Fibroblast of skin of scalp (primary cell): ENCODE data around the gene ATP9B.
"Not testable (repeated sequence)": the region's sequence is repeated elsewhere in the genome, so short reads cannot be mapped to it uniquely, and the experiment has no call there.

ENCODE experiments used
- DNase-seq: peaks from one replicate; pipeline ENCODE4 v3.0.0-alpha.2; 2013

The ATP9B gene

DNA sequence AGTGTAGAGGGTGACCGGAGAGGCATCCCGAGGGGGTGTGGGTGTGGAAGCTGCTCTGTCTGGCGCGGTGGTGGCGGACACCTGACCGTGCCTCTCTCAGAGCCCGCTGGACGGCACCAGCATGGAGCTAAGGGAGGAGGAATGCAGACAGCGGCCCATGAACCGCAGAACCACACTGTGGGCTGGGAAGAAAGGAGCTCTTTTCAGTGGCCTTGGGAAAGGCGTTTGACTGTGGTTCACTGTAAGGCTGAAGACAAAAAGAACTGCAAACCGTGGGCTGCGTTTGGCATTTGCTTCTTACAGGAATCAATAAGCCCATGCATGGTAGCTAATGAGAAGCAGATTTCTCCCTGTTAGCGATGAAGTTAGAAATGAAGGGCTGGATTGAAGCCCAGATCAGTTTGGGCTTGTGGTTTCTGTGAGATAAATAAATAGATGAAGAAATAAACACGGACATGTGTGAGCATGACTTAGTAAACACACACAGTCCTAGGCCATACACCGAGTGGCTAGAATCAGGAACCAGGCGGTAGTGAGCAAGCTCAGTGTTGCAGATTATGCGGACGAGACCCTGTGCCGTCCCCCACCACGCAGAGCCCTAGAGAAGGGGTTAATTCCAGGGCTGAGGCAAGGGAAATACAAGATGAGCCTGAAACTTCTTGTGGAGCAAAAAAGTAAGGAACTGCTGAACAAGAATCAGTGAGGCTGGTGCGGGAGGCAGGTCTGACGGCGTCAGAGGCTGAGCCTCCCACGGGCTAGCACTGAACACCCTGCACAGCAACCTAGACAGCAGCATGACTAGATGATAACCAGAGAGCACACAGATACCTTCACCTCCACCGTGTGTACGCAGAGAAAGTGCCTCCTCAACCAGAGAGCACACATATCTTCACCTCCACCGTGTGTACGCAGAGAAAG, 297.2 kb downstream of the ATP9B start:
- DNase-seq: peak; percentile 73

DNA sequence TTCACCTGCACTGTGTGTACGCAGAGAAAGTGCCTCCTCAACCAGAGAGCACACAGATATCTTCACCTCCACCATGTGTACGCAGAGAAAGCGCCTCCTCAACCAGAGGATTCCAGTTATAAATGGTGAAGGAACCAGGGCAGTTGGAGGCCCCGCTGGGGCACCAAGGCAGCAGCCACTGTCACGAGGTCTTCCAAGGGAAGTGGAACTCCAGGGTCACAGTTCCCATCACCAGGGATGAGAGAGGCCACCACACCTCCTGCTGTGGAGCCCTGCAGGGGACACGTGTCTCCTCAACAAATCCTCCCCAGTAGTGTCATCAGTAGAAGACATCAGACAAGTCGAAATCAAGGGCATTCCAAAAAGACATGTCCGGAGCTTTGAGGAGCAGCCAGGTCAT, 298.3 kb downstream of the ATP9B start:
- DNase-seq: no peak

DNA sequence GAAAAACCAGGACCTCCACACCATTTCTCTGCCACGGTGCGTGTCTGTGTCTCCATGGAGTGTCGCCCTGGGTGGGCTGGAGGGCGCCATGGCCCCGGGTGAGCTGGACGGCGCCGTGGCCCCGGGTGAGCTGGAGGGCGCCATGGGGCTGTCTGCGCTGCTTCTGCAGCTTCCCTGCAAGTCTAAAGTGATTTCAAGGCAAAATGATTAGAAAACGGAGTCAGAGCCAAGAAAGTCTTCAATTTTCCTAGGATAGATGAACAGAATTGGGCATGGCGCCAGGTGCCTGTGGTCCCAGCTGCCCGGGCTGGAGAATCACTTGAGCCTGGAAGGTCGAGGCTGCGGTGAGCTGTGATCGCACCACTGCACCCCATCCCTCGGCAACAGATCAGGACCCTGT, 298.8 kb downstream of the ATP9B start:
- no peak for DNase-seq

DNA sequence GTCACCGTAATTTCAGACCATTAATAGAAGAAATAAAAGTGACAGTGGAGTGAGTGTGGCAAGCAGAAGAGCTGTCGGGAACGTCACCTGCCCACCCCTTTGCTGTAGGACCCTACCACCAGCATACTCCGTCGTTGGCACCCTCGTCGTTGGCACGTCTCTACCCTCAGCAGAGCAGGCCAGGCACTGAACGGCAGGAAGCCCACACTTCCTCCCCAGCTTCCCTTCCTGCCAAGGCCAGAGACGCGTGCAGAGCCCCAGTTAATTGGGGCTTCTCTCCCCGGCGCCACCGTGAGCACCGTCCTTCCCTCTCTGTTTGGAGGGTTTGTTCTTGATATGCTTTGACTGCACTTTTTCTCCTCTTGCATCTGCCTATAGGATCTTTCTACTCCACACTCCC, 299.5 kb downstream of the ATP9B start:
- DNase-seq: no peak

DNA sequence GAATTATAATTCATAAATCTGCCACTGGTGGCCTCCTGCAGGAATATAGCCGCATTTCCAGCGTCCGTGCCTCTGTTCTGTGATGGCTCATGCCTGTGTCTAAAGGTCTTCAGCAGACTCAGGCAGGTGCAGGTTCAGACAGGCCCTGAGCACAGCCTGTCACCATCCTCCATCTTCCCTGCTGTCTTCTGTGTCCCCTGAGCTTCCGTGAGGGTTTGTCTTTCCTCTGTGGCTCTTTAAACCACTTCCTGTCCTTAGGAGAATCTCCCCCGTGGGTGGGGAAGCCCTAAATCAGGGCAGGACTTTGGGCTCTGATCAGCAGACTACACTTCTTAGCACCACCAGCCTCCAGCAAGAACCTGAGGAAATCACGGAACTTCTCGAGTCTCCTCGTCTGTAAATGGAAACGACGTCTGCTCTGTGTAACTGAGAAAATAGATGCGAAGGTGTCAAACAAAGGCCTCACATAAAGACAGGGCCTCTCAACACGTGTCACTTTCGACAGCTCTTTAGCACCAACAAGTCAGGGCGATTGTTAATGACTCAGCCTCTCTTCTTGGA, 302.4 kb downstream of the ATP9B start:
- no peak for DNase-seq

DNA sequence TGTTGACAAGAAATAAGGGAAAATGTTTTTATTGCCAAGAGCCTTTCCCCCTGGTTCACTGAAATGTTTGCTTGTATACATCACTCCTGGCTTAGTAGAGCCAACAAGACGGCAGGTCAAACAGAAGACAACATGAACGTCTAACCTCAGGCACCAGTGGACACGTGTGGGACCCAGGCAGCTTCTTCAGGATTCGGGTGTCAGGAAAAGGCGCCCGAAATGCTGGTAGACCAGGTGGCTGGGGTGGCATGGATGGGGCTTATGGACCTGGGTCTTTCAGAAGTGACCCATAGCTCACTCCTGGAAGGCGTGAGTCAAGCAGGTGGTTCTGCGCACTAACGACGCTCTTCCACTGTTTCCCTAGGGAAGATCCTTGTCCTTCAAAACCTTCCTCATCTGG, 303.3 kb downstream of the ATP9B start:
- DNase-seq: no peak

DNA sequence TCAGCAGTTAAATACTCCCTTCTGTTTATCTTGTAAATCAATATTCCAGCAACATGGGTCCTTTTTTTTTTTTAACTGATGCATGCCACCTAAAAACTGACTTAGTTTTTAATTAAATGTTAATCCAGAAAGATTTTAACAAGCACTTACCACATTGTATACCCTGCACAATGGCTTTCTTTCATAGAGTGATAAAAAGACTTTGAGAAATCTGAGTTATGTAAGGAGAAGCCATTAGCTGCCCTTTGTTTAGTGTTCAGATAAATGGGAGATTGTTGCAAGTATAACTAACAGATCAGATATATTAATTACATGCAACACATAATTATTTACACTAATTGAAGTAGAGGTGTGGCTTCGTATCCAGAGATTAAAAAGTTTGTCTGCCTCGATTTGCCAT, 303.8 kb downstream of the ATP9B start:
- no peak for DNase-seq

DNA sequence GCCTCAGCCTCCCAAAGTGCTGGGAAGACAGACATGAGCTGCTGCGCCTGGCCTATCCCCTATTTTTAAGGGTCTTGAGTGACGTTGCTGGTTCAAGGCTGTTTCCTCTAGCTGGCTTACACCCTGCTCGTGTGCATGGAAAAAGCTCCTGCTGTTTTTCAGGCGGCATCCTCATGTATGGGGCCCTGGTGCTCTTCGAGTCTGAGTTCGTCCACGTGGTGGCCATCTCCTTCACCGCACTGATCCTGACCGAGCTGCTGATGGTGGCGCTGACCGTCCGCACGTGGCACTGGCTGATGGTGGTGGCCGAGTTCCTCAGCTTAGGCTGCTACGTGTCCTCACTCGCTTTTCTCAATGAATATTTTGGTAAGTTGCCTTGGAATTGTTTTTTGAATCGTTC, 304.5 kb downstream of the ATP9B start:
- no peak for DNase-seq

DNA sequence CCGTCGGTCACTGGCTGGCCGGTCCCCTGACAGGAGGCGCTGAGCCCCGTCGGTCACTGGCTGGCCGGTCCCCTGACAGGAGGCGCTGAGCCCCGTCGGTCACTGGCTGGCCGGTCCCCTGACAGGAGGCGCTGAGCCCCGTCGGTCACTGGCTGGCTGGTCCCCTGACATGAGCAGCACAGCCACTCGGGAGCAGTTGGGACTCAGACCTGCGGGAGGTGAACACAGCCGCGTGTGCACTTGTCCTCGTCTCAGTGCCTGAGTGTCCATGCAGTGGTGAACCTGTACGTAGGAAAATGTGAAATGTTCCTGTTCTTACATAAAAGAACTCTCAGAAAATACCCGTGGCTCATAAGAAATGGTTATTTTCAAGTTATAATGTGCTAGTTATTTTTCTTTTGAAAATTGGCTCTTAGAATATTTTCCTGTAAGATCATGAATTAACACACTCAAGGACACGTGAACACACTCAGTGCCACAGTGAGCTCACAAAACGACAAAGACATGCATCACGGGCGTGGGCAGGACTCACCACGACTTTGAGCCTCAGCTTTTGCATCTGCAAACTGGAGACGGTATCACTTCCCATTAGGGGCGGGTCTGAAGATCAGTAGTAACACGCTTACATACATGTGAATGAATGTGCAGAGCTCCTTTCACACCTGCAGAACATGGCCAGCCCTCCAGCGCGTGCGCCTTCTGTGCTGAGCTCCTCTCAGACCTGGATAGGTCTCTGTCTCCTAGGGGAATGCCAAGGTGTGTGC, 305.4 kb downstream of the ATP9B start:
- DNase-seq: no peak

DNA sequence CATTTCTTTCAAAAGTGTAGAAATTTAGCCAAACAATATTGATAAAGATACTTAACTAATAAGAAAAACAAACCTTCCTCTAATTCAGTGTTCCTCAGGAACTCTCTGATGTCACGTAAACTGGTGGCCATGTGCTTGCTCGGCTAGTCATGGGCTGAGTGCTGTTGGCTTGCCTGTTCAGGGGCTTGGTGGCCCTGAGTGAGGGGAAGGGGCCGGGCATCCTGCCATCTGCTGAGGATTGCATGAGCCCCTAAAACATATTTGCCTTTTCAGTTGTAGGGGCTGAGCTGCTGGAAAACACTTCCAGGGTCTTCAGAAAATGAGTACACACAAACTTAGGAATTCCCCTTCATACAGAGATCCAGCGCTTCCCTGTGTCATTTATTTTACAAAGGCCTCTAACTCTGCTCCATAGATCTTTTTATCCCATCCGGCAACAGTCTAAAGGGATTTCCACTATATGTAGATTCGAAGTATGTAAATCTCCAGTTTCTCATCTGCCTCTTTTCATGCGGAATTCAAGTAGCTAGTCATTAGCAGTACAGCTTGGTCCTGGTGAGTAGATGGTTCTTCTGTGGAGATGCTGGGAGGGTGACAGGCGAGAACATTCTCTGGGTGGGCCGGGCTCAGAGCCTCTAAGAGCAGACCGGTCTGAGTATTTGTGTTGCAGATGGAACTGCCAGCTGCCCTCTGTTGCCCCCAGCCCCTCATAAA, 306.4 kb downstream of the ATP9B start:
- no peak for DNase-seq

DNA sequence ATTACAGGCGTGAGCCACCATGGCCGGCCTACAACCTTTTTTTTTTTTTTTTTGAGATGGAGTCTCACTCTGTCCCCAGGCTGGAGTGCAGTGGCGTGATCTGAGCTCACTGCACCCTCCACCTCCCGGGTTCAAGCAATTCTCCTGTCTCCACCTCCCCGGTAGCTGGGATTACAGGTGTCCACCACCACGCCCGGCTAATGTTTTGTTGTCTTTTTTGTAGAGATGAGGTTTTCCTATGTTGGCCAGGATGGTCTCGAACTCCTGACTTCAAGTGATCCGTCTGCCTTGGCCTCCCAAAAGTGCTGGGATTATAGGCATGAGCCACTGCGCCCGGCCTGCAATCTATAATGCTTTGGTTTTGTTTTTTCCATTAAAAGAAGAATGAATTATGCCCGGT, 307.5 kb downstream of the ATP9B start:
- not testable (repeated sequence) for DNase-seq

DNA sequence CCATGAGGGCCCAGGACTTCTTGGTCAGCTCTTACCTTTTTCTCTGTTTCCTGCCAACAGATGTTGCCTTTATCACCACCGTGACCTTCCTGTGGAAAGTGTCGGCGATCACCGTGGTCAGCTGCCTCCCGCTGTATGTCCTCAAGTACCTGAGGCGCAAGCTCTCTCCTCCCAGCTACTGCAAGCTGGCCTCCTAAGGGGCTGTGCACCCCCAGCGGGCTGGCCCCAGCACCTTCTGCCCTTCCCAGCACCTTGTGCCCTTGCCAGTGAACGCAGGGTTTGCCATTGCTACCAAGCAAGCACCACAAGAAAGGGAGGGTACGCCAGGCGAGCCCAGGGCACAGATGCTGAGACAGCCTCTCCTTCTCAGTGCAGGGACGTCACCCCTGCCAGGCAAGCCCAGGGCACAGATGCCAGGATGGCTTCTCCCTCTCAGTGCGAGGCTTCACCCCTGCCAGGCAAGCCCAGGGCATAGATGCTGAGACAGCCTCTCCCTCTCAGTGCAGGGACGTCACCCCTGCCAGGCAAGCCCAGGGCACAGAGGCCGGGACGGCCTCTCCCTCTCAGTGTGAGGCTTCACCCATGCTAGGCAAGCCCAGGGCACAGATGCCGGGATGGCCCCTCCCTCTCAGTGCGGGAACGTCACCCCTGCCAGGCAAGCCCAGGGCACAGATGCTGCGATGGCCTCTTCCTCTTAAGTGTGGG, 308.1 kb downstream of the ATP9B start:
- DNase-seq: no peak

DNA sequence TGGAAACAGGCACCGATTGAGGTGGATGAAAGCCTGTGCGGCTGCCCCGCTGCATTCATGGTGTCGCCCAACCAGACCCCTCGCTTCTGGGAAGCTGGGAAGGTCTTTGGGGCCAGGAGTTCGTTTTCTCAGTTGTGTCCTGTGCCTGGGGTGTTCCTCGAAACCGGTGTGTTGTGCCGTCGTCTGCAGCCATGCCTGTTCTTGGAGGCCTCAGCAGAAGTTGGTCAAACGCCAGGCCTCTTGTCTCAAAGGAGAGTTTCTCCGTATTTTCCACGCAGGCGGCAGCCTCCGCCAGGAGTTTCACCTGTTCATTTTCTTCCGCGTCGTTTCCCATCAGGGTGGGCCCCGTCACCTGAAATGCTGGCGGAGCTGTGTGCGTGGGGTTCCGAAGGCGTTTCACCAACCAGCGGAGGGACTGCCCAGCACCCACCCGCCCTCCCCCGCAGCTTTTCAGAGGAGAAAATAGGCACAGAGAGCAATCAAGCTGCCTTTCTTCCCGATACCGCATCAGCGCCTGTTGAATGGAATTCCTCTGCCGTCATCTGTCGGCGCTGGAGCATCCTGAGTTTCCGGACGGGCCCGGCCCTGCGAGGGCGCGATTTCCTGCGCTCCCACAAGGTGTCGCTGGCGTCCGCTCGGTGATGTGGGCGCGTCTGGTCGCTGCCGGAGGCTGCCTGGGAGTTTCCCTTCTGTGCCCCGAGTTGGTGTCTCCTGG, 309.5 kb downstream of the ATP9B start:
- peak; percentile 70 for DNase-seq

DNA sequence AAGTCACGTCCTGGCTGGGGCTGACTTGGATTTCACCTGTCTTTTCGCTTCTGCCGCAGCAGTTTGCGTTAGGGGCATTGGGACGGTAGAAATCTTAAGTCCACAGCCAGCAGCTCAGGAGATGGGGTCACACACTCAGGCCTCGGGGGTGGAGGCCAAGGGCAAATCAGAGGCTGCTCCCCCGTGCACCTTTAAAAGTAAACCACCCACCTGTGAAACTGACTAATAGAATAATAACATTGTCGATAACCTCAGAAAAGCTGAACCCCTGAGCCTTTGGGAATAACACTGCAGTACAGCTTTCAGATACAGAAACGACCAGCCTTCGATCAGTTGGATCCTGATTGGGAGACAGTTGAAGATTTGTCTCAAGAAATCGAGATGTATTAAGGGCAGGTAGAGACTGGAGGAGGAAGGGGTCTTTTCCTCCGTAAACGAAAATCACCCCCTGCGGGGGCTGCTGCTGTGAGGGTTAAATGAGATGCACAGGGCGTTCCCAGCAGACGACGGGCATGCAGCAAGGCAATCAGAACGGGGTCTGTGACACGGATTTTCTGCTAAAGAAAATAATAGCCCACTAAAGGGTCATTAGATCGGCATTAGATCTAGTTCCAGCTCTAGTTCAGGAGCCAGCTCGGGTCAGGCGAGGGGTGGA, 310.2 kb downstream of the ATP9B start:
- DNase-seq: no peak

DNA sequence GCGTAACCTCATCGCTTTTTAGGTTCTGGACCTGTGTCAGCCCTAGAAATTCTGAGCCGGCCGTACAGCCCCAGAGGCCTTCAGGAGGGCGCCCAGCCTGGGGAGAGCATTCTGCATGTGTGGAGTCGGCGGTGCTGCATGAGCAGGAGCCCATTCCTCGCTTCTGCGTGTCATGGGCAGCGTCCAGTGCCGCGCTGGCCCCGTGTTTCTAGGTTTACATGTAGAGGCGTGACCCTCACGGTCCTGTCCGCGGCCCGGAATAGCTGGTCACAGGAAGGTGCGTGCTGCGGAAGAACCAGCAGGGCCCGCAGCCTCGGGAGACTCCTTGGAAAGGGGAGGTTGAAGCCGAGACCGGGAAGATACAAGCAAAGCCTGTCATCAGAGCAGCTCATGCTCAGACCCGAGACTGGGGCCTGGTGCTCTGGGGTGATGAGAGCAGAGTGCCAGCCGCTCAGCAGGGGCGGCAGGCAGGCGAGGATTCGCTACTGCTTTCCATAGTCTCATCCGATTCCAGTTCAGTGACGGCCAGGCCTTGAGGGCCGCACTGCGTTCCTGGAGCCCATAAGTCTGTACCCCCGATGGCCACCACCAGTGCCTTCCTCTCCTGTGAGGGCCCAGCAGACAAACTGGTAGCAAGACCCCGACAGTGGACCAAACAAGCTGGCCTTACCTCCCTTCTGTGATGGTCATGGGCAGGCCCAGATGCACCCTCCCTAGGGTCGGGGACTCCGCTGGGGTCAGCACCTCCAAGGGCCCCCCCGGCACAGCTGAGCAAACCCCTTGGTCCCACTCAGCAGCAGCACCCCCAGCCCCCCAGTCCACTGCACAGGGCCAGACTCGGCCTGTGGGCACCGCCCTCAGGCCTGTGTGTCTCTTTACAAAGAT, 311.0 kb downstream of the ATP9B start:
- no peak for DNase-seq

DNA sequence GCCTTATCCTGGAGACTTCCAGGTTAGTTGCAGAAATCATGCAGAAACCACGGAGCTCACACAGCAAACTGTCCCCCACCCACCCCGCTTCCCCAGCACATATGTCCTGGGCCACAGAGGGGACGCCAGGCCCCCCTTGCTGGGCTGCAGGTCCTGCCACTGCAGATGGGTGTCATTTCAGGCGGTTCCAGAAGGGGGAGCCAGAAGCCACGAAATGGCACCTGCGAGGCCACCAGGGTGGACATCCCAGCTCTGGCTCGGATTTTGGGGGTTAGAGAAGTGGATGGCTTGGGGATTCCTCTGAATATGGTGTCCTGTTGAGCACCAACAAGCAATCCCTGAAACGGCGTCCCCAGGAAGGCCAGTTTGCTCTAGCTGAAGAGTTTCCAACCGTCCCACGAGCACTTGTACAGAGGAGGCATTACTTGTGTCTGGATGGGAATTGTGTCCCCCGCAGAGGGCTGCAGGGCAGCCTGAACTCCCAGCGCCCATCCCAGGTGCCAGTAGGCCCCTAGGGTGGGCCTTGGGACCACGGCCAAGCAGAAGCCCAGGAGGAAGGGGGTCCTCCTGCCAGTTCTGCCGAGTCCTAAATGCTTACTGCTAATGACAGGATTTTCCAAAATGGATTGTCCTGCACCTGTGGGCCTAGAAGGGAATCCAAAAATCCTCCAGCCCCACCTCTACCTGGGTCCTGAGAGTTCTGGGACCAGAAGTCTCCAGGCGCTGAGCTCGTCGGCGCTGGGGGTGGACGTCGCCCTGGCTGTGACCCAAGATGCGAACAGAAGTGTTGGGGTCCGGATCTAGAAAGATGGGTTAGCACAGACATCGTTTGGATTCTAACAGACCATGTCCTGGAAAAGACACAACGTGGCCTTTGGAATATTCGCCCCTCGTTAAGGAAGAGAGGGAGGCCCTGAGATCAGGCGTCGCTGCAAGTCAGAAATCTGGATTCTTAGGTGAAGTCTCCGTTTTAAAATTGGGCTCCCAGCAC, 311.9 kb downstream of the ATP9B start:
- DNase-seq: peak; percentile 56

DNA sequence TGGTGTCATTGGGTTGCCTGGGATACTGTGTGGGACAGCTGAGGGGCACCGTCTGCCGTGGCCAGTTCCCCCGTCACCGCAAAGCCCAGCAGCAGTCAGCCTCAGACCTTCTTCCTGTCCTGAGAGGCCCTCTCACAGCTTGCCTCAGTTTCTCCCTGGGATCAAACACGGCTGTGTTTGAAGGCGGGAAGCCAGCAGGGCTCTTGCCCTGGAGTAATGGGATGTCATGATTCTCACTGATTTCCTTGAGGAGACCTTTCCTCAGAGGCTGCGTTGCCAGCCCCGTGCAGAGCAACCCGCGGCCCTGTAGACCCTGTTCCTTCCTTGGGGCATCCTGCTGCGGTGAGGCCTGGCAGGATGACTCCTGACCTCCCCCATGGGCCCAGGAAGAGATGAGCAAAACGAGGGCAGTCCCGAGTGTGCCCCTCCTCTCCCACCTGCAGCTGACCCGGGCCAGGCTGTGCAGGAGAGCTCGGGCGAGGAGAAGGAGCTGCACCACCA, 312.7 kb downstream of the ATP9B start:
- no peak for DNase-seq

DNA sequence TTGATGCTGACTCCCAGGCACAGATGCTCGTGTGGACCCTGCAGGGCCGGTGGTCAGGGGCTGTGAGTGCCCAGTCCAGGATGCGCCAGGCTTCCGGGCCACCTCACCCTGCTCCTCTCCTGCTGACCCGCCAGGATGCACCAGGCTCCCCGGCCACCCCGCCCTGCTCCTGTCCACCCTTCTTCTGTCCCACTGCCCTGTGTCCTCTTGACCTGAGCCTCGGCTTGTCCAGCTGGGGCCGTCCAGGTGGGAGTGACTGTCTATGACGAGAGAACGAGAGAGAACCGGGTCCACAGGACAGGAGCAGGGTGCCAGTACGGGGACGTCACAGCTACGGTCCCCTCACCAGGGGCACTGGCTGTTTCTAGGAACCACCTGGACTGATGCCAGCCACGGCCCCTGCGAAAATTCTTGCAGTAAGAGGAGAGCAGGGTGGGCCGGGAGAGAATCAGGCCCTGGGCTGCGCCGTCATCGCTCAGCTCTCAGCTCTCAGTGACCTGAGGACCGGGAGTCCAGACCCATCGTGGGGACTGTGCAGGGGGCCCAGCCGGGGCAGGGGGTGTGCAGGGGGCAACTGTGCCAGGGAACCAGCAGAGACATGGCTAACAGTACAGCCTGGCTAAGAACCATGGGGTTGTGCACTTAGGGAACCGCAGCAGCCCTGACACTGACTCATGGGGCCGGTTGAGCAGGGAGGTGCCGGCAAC, 313.6 kb downstream of the ATP9B start:
- DNase-seq: no peak
